ENCODE results near the gene KIF7. TPM values are rescaled to one million over a fixed set of nuclear protein-coding genes. Genes with fewer than 3 reads are reported as not detected.

Gene KIF7
- total and polyA plus RNA-seq, 10 of the 15 experiments (the other 5 are each of a cell fraction or from before 2014, with no cell fraction given): 0.01 to 0.36 (median 0.10) TPM; not detected in 2

GRCh38 chr15:89667706-89667960, 12.4 kb upstream of the KIF7 start:
- H3K9me3 ChIP-seq (replicated peaks; ENCODE audit: control insufficient read depth, insufficient read depth, low read length): no peaks in the 10 kb centered on the region
- H3K9ac ChIP-seq (ENCODE audit: control insufficient read depth, insufficient read depth, low read length): no peak overlapping the region
- intact Hi-C loops (cut with micrococcal nuclease; ENCODE audit: unreplicated experiment) (no loop called here), in situ Hi-C loops (cut with MboI) (no loop called here)
- H3K27ac ChIP-seq (ENCODE audit: control insufficient read depth, insufficient read depth): no peak overlapping the region
- TF ChIP-seq ZBTB33 (IDR thresholded peaks at IDR 0.05): no peak
- TF ChIP-seq IRF4 (IDR thresholded peaks at IDR 0.05; ENCODE audit: low read depth, low read length): no peak
- TF ChIP-seq ZNF217 (IDR thresholded peaks at IDR 0.05): no peak
- TF ChIP-seq SREBF1 (IDR thresholded peaks at IDR 0.05; ENCODE audit: low read length): no peak
- TF ChIP-seq CREM (IDR thresholded peaks at IDR 0.05; ENCODE audit: low read depth): no peak
- TF ChIP-seq EP300 (IDR thresholded peaks at IDR 0.05; ENCODE audit: borderline replicate concordance in 1 of 2, control insufficient read depth in 1 of 2, low read depth in 2 of 2, low read length in 2 of 2): no peak
- no peak for TF ChIP-seq PML (IDR thresholded peaks at IDR 0.05; ENCODE audit: low read length)
- TF ChIP-seq ZNF592 (IDR thresholded peaks at IDR 0.05): no peak
- TF ChIP-seq E2F8 (IDR thresholded peaks at IDR 0.05; ENCODE audit: low read depth, partially characterized antibody): no peak
- TF ChIP-seq STAT3 (IDR thresholded peaks at IDR 0.05; ENCODE audit: low read depth, low read length): no peak
- TF ChIP-seq YY1 (IDR thresholded peaks at IDR 0.05; ENCODE audit: low read depth, low read length): no peak
- TF ChIP-seq RAD21 (IDR thresholded peaks at IDR 0.05; ENCODE audit: insufficient read depth, low read depth, low read length): no peak
- no peak for TF ChIP-seq ZNF384 (IDR thresholded peaks at IDR 0.05; ENCODE audit: borderline replicate concordance, low read depth, low read length)
- TF ChIP-seq SREBF2 (IDR thresholded peaks at IDR 0.05; ENCODE audit: low read length): no peak
- H3K27me3 ChIP-seq (replicated peaks in 1 of 2; ENCODE audit: control insufficient read depth in 2 of 2, insufficient read depth in 2 of 2, low read length in 1 of 2): peaks cover 0 to 2% of the 10 kb centered on the region in 2 experiments; a peak in 1 of 4 replicates
- H3K4me1 ChIP-seq (ENCODE audit: control insufficient read depth, insufficient read depth, low read length): no peaks in the 10 kb centered on the region
- no peak for ATAC-seq
- no peak overlapping the region for H3K4me2 ChIP-seq (ENCODE audit: control insufficient read depth, insufficient read depth)
- no peak overlapping the region for H2AFZ ChIP-seq (ENCODE audit: control insufficient read depth, low read depth, low read length)
- DNase-seq (ENCODE audit: low read depth, low spot score): no peak
- WGBS (ENCODE audit: insufficient coverage, insufficient replicate concordance, low lambda C conversion rate, missing lambda C conversion rate): 92% methylated on average over 7 of the region's 7 CpGs
- no TSS peak for BruUV-seq (replicated peaks)
- ChIA-PET POLR2A (no interaction called here), RAD21 (ENCODE audit: unreplicated experiment) (no interaction called here), SMC1A (ENCODE audit: uncharacterized antibody, unreplicated experiment) (no interaction called here), CTCF (no interaction called here)
- H3K79me2 ChIP-seq (ENCODE audit: control insufficient read depth, insufficient read depth, low read length): no peaks in the 10 kb centered on the region
- no peaks in the 10 kb centered on the region for H3K36me3 ChIP-seq (ENCODE audit: control insufficient read depth in 2 of 2, insufficient read depth in 2 of 2, low read length in 1 of 2)
- FAIRE-seq: no peak
- H4K20me1 ChIP-seq (ENCODE audit: control insufficient read depth, insufficient read depth): no peaks in the 10 kb centered on the region
- no peak overlapping the region for H3K4me3 ChIP-seq

Data from GM12878 (cell line).